Stimulated activated CD4-positive, alpha-beta T cell treated with anti-CD3 and anti-CD28 coated beads, Interleukin-4, amount 100 ng/mL, for 4 hours (primary cell): Measurements from ENCODE around the gene RBM6.
"Not testable (repeated sequence)": the region's sequence is repeated elsewhere in the genome, so short reads cannot be mapped to it uniquely, and the experiment has no call there.

Experiments
- DNase-seq, 2 experiments: peaks; one replicate each; pipeline ENCODE4 v3.0.0-alpha.2; 2020

Gene RBM6

GRCh38 chr3:49994476-49994875 lies 54.5 kb downstream of the RBM6 start:
- DNase-seq, result no peak

- no peak for DNase-seq
These were observed 56.1 kb downstream of the RBM6 start for GRCh38 chr3:49996016-49996415.

GRCh38 chr3:49997862-49998261 lies 57.9 kb downstream of the RBM6 start:
- DNase-seq, result no peak

- DNase-seq, result no peak
These were observed 58.4 kb downstream of the RBM6 start for GRCh38 chr3:49998326-49998725.

GRCh38 chr3:50001511-50001910 lies 61.6 kb downstream of the RBM6 start:
- DNase-seq, result no peak

GRCh38 chr3:50003216-50003615 lies 63.3 kb downstream of the RBM6 start:
- no peak for DNase-seq

- DNase-seq, result no peak
These were observed 63.9 kb downstream of the RBM6 start for GRCh38 chr3:50003824-50004223.

- no peak for DNase-seq
These were observed 69.0 kb downstream of the RBM6 start for GRCh38 chr3:50008931-50009330.

GRCh38 chr3:50010959-50011358 lies 71.0 kb downstream of the RBM6 start:
- no peak for DNase-seq

- DNase-seq, result peak; percentile 5 to 17
These were observed 76.0 kb downstream of the RBM6 start for GRCh38 chr3:50015918-50016317.

- no peak for DNase-seq
These were observed 88.4 kb downstream of the RBM6 start for GRCh38 chr3:50028346-50028745.

- DNase-seq, result not testable (repeated sequence)
These were observed 91.3 kb downstream of the RBM6 start for GRCh38 chr3:50031201-50031600.

GRCh38 chr3:50044976-50045375 lies 105.0 kb downstream of the RBM6 start:
- no peak for DNase-seq

GRCh38 chr3:50047426-50047825 lies 107.5 kb downstream of the RBM6 start:
- DNase-seq, result no peak

GRCh38 chr3:50050361-50050760 lies 110.4 kb downstream of the RBM6 start:
- DNase-seq, result no peak

- no peak for DNase-seq
These were observed 117.8 kb downstream of the RBM6 start for GRCh38 chr3:50057756-50058155.

- DNase-seq, result no peak
These were observed 128.2 kb downstream of the RBM6 start for GRCh38 chr3:50068134-50068533.

- DNase-seq, result no peak
These were observed 138.1 kb downstream of the RBM6 start for GRCh38 chr3:50078091-50078490.

GRCh38 chr3:50078622-50079021 lies 138.7 kb downstream of the RBM6 start:
- DNase-seq, result no peak

- not testable (repeated sequence) for DNase-seq
These were observed 145.0 kb downstream of the RBM6 start for GRCh38 chr3:50084951-50085350.

- peak; percentile 83 to 90 for DNase-seq
These were observed 149.0 kb downstream of the RBM6 start, which contains the start of gene RBM5 for GRCh38 chr3:50088725-50089608. RBM5 (plus strand) TSS chr3:50088919; CDS start chr3:50090435, 1,516 bp downstream.

GRCh38 chr3:50089609-50089945 lies 149.6 kb downstream of the RBM6 start:
- no peak for DNase-seq

- DNase-seq, result no peak
These were observed 151.0 kb downstream of the RBM6 start for GRCh38 chr3:50090984-50091383.

GRCh38 chr3:50095352-50095998 lies 155.5 kb downstream of the RBM6 start:
- no peak for DNase-seq
